Psoas muscle (tissue), 8 donors: Measurements from ENCODE around the gene PRR12. TPM values are rescaled to one million over a fixed set of nuclear protein-coding genes. Genes with fewer than 3 reads are reported as not detected.
A peak's percentile ranks its signal among the peaks of the same experiment; 100 is the strongest.

Experiments
- ATAC-seq, 4 donors: fragments of 200-7000 bp; cut with Tn5 transposase; one replicate each; pipeline ENCODE4 v1.9.1; 2020; ENCODE audit warnings: moderate library complexity in 3 of 4, mild to moderate bottlenecking in 2 of 4
- DNase-seq, 2 donors: peaks; one replicate each; pipeline ENCODE4 v3.0.0-alpha.2; 2020
- H3K27ac ChIP-seq: fragments of 200-600 bp; one replicate; pipeline ENCODE4 v1.8.0; 2022
- H3K27me3 ChIP-seq, 3 donors: fragments of 200-600 bp in 1 of 3; one replicate each; pipeline versions ENCODE4 v1.6.1 to v1.8.0; 2013 to 2022; ENCODE audit warnings: low read length in 2 of 3, mild to moderate bottlenecking in 2 of 3, moderate library complexity in 1 of 3; ENCODE audit not compliant: insufficient read depth in 3 of 3
- H3K36me3 ChIP-seq, 2 donors: fragments of 200-600 bp in 1 of 2; one replicate each; pipeline versions ENCODE4 v1.6.1 to v1.8.0; 2013 to 2022; ENCODE audit warnings: low read depth in 1 of 2, mild to moderate bottlenecking in 1 of 2, moderate library complexity in 1 of 2; ENCODE audit not compliant: insufficient read depth in 1 of 2
- H3K4me1 ChIP-seq: fragments of 200-600 bp; one replicate; pipeline ENCODE4 v1.8.0; 2022
- H3K4me3 ChIP-seq: fragments of 200-600 bp; one replicate; pipeline ENCODE4 v1.8.0; 2022; ENCODE audit warnings: mild to moderate bottlenecking
- H3K9me3 ChIP-seq: fragments of 200-600 bp; one replicate; pipeline ENCODE4 v1.8.0; 2022
- CTCF ChIP-seq: fragments of 200-600 bp; IDR thresholded peaks from one replicate; pipeline ENCODE4 v1.8.0; 2022; ENCODE audit warnings: antibody characterized with exemption
- WGBS, 3 donors: extraction: QIAGEN DNeasy Blood & Tissue Kit; methylation state at CpG; one replicate each; pipeline versions ENCODE4 v1.1.6 to v1.1.7; 2013; 5-methylcytosine and 5-hydroxymethylcytosine counted together
- intact Hi-C, 2 donors: fragments of 100-400 bp; cut with DNase I; formaldehyde crosslinking; loops; one replicate each; pipeline versions ENCODE4 v1.11.0 to v1.14.2; 2022
- polyA plus RNA-seq, 3 donors: library from polyadenylated mRNA; stranded (reverse); fragments of 200-250 nt; gene quantifications; one replicate each; pipeline ENCODE4 v1.2.3, GENCODE V29; 2013
- total RNA-seq, 4 donors: library from RNA; stranded (reverse); fragmentation: NEBNext Ultra II Directional in 2 of 4; extraction: Animal tissue kit (Norgen Biotek cat#: 25700) in 2 of 4; gene quantifications; one replicate each; pipeline versions ENCODE4 v1.2.1 to v1.2.4, GENCODE V29; 2021 to 2023
- donor health status: healthy with polysubstance abuse.
- donor health status: DM: no; HTN: no; CAD: no; lungs with moderate emphysema.
- donor health status: Bipolar disorder and iron deficiency.
- donor health status: healthy.
- donor health status: DM: yes; HTN: yes; CAD: no.
- donor health status: DM: no; HTN: no; CAD: no.
- donor health status: DM: no; HTN: no; CAD: no.
- donor health status: DM: yes; HTN: yes; CAD: no.

Gene PRR12
- total and polyA plus RNA-seq, 7 donors: 2.3 to 15.1 (median 7.1) TPM

GRCh38 chr19:49626226-49626625 lies 35.2 kb downstream of the PRR12 start:
- no peaks in the 10 kb centered on the region for H3K4me1 ChIP-seq
- 84 to 88% (median 84%) methylated on average over 11 of the region's 11 CpGs for WGBS, 3 donors
- H3K9me3 ChIP-seq: no peaks in the 10 kb centered on the region
- intact Hi-C loops: no loop called here
- ATAC-seq (no peak), DNase-seq (no peak)
- no peak for TF ChIP-seq CTCF
- H3K36me3 ChIP-seq: peaks cover 0 to 32% of the 10 kb centered on the region in 2 donors
- no peak overlapping the region for H3K4me3 ChIP-seq
- no peaks in the 10 kb centered on the region for H3K27me3 ChIP-seq
- H3K27ac ChIP-seq: no peak overlapping the region

- no peak overlapping the region for H3K27ac ChIP-seq
- no peak for DNase-seq
- no peaks in the 10 kb centered on the region for H3K4me1 ChIP-seq
- no peak for TF ChIP-seq CTCF
- H3K27me3 ChIP-seq: peaks cover 0 to 4% (median 0%) of the 10 kb centered on the region in 3 donors
- WGBS, 3 donors: 78 to 87% (median 82%) methylated on average over 9 of the region's 9 CpGs
- intact Hi-C loops: no loop called here
- peaks cover 0 to 20% of the 10 kb centered on the region in 2 donors for H3K36me3 ChIP-seq
- H3K9me3 ChIP-seq: no peaks in the 10 kb centered on the region
- H3K4me3 ChIP-seq: no peak overlapping the region
- no peak for ATAC-seq
Measured at GRCh38 chr19:49629659-49630058, 38.7 kb downstream of the PRR12 start.

GRCh38 chr19:49631014-49631588 lies 40.1 kb downstream of the PRR12 start:
- no peak overlapping the region for H3K4me3 ChIP-seq
- H3K9me3 ChIP-seq: no peaks in the 10 kb centered on the region
- no peaks in the 10 kb centered on the region for H3K4me1 ChIP-seq
- no peak overlapping the region for H3K27ac ChIP-seq
- H3K36me3 ChIP-seq: peaks cover 0 to 16% of the 10 kb centered on the region in 2 donors
- H3K27me3 ChIP-seq: peaks cover 0 to 4% (median 0%) of the 10 kb centered on the region in 3 donors
- no peak for TF ChIP-seq CTCF
- ATAC-seq (peak in 2 of 4 donors; percentile 35), DNase-seq (no peak)
- intact Hi-C loops: no loop called here
- 15 to 21% (median 17%) methylated on average over 9 of the region's 9 CpGs for WGBS, 3 donors

GRCh38 chr19:49631610-49632192 lies 40.7 kb downstream of the PRR12 start:
- H3K4me3 ChIP-seq: no peak overlapping the region
- 83 to 85% (median 84%) methylated on average over 19 of the region's 19 CpGs for WGBS, 3 donors
- H3K4me1 ChIP-seq: no peaks in the 10 kb centered on the region
- intact Hi-C loops: no loop called here
- TF ChIP-seq CTCF: no peak
- H3K27me3 ChIP-seq: peaks cover 0 to 4% (median 0%) of the 10 kb centered on the region in 3 donors
- no peaks in the 10 kb centered on the region for H3K9me3 ChIP-seq
- peak in 1 of 4 donors; percentile 10 for ATAC-seq
- DNase-seq: no peak
- no peak overlapping the region for H3K27ac ChIP-seq
- H3K36me3 ChIP-seq: peaks cover 0 to 16% of the 10 kb centered on the region in 2 donors
